Vagina (tissue), 2 donors: ENCODE measurements around the gene DOCK4. TPM values are rescaled to one million over a fixed set of nuclear protein-coding genes. Genes with fewer than 3 reads are reported as not detected.

Experiments
- DNase-seq, 2 donors: peaks; one replicate each; pipeline ENCODE4 v3.0.0-alpha.2; 2017; ENCODE audit errors: extremely low spot score in 2 of 2
- H3K27ac ChIP-seq: fragments of 200-600 bp; sonication (generic); one replicate; pipeline ENCODE4 v1.5.1; 2019
- H3K27me3 ChIP-seq: fragments of 200-600 bp; sonication (generic); one replicate; pipeline ENCODE4 v1.5.1; 2019
- H3K36me3 ChIP-seq, 2 donors: fragments of 200-600 bp; sonication (generic); one replicate each; pipeline ENCODE4 v1.5.1; 2017 to 2019
- H3K4me1 ChIP-seq: fragments of 200-600 bp; sonication (generic); one replicate; pipeline ENCODE4 v1.5.1; 2019
- H3K4me3 ChIP-seq, 2 donors: fragments of 200-600 bp; sonication (generic); 1 replicate in 1 of 2; 2 replicates in 1 of 2; pipeline ENCODE4 v1.5.1; 2016 to 2019
- H3K9me3 ChIP-seq: fragments of 200-600 bp; sonication (generic); one replicate; pipeline ENCODE4 v1.5.1; 2019
- POLR2A ChIP-seq, 2 donors: fragments of 450-650 bp; IDR thresholded peaks; one replicate each; pipeline ENCODE4 v1.6.1; 2017; ENCODE audit warnings: antibody characterized with exemption in 2 of 2, mild to moderate bottlenecking in 2 of 2, moderate library complexity in 2 of 2
- POLR2AphosphoS5 ChIP-seq, 2 donors: sonication (generic); formaldehyde crosslinking; IDR thresholded peaks; one replicate each; pipeline ENCODE4 v1.9.0; 2017; ENCODE audit warnings: antibody characterized with exemption in 2 of 2, mild to moderate bottlenecking in 2 of 2, low read depth in 1 of 2; ENCODE audit not compliant: insufficient read depth in 1 of 2
- intact Hi-C: fragments of 100-400 bp; cut with DNase I; formaldehyde crosslinking; loops from one replicate; pipeline ENCODE4 v1.15.1; 2023
- total RNA-seq: library from RNA; depleted of rRNA; stranded (reverse); fragments of >200 nt; gene quantifications from one replicate; pipeline ENCODE4 v1.2.3, GENCODE V29; 2016
- TF ChIP-seq, protein P1 (sequence below), 3 experiments: fragments of 450-650 bp in 2 of 3; fragments of 200-600 bp in 1 of 3; sonication (generic) in 1 of 3; IDR thresholded peaks; one replicate each; pipeline ENCODE4 v1.5.1; 2017 to 2019; ENCODE audit warnings: antibody characterized with exemption in 3 of 3, mild to moderate bottlenecking in 2 of 3, moderate library complexity in 2 of 3

Gene DOCK4
- total RNA-seq, 1 donor from 2014 or later, result 40.3 TPM

- H3K4me1 ChIP-seq, result no peaks in the 10 kb centered on the region
- no peak overlapping the region for H3K27ac ChIP-seq
- no peaks in the 10 kb centered on the region for H3K9me3 ChIP-seq
- TF ChIP-seq, protein P1, sequence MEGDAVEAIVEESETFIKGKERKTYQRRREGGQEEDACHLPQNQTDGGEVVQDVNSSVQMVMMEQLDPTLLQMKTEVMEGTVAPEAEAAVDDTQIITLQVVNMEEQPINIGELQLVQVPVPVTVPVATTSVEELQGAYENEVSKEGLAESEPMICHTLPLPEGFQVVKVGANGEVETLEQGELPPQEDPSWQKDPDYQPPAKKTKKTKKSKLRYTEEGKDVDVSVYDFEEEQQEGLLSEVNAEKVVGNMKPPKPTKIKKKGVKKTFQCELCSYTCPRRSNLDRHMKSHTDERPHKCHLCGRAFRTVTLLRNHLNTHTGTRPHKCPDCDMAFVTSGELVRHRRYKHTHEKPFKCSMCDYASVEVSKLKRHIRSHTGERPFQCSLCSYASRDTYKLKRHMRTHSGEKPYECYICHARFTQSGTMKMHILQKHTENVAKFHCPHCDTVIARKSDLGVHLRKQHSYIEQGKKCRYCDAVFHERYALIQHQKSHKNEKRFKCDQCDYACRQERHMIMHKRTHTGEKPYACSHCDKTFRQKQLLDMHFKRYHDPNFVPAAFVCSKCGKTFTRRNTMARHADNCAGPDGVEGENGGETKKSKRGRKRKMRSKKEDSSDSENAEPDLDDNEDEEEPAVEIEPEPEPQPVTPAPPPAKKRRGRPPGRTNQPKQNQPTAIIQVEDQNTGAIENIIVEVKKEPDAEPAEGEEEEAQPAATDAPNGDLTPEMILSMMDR (IDR thresholded peaks at IDR 0.05), result no peak
- no peak for TF ChIP-seq POLR2AphosphoS5 (IDR thresholded peaks at IDR 0.05; ENCODE audit: insufficient read depth in 1 of 2, low read depth in 1 of 2)
- TF ChIP-seq POLR2A (IDR thresholded peaks at IDR 0.05), result no peak
- no peak for DNase-seq
- H3K4me3 ChIP-seq, result no peak overlapping the region
- H3K27me3 ChIP-seq, result no peaks in the 10 kb centered on the region
- intact Hi-C loops, result no loop called here
- H3K36me3 ChIP-seq, result no peaks in the 10 kb centered on the region
These were observed 495.3 kb downstream of the DOCK4 start for GRCh38 chr7:111710839-111711380.

DNA sequence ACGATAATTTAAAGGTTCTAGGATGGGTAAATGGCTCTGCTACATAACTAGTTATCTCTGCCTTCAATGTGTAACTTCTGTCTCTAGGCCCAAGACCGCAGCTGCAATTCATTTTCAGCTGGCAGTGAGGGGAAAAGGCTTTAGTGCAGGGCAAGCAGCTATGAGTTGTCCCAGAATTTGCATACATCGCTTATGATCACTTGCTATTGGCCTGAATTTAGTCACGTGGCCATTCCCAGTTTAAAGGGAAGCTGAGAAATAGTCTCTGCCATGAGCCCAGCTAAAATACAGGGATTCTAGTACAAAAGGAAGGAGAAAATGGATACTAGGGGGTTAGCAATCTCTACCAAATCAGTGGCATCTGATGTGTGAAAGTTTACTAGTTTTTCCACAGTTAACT lies 498.1 kb downstream of the DOCK4 start:
- H3K36me3 ChIP-seq, result no peaks in the 10 kb centered on the region
- intact Hi-C loops, result no loop called here

DNA sequence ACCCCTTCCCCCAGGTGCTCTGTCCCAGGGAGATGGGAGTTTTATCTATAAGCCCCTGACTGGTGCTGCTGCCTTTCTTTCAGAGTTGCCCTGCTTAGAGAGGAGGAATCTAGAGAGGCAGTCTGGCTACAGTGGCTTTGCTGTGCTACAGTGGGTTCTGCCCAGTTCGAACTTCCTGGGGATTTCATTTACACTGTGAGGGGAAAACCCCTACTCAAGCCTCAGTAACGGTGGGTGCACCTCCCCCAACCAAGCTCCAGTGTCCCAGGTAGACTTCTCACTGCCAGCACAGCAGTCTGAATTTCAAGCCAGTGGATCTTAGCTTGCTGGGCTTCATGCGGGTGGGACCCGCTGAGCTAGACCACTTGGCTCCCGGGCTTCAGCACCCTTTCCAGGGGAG lies 500.4 kb downstream of the DOCK4 start:
- no peaks in the 10 kb centered on the region for H3K27me3 ChIP-seq
- DNase-seq, result no peak
- H3K9me3 ChIP-seq, result no peaks in the 10 kb centered on the region
- H3K4me3 ChIP-seq, result no peak overlapping the region
- no peaks in the 10 kb centered on the region for H3K4me1 ChIP-seq
- no peaks in the 10 kb centered on the region for H3K36me3 ChIP-seq
- H3K27ac ChIP-seq, result no peak overlapping the region
- intact Hi-C loops, result no loop called here
- TF ChIP-seq, protein P1 (IDR thresholded peaks at IDR 0.05), result no peak
- no peak for TF ChIP-seq POLR2AphosphoS5 (IDR thresholded peaks at IDR 0.05; ENCODE audit: insufficient read depth in 1 of 2, low read depth in 1 of 2)
- no peak for TF ChIP-seq POLR2A (IDR thresholded peaks at IDR 0.05)

More for the DNA sequence above, 498.1 kb downstream of the DOCK4 start:
- Histone ChIP-seq H3K4me1 (no peaks in the 10 kb centered on the region), H3K27me3 (no peaks in the 10 kb centered on the region), H3K4me3 (no peak overlapping the region), H3K9me3 (no peaks in the 10 kb centered on the region), H3K27ac (no peak overlapping the region)
- no peak for DNase-seq
- TF ChIP-seq, protein P1 (IDR thresholded peaks at IDR 0.05), result no peak
- TF ChIP-seq POLR2AphosphoS5 (IDR thresholded peaks at IDR 0.05; ENCODE audit: insufficient read depth in 1 of 2, low read depth in 1 of 2), result no peak
- TF ChIP-seq POLR2A (IDR thresholded peaks at IDR 0.05), result no peak

GRCh38 chr7:111697771-111698170 lies 508.4 kb downstream of the DOCK4 start:
- Histone ChIP-seq H3K36me3 (no peaks in the 10 kb centered on the region), H3K9me3 (no peaks in the 10 kb centered on the region), H3K4me3 (no peak overlapping the region), H3K27me3 (no peaks in the 10 kb centered on the region), H3K27ac (no peak overlapping the region), H3K4me1 (no peaks in the 10 kb centered on the region)
- intact Hi-C loops, result no loop called here
- DNase-seq, result no peak
- no peak for TF ChIP-seq POLR2AphosphoS5 (IDR thresholded peaks at IDR 0.05; ENCODE audit: insufficient read depth in 1 of 2, low read depth in 1 of 2)
- TF ChIP-seq, protein P1 (IDR thresholded peaks at IDR 0.05), result no peak
- no peak for TF ChIP-seq POLR2A (IDR thresholded peaks at IDR 0.05)

- Histone ChIP-seq H3K27ac (no peak overlapping the region), H3K27me3 (no peaks in the 10 kb centered on the region), H3K36me3 (no peaks in the 10 kb centered on the region), H3K4me3 (no peak overlapping the region), H3K9me3 (no peaks in the 10 kb centered on the region), H3K4me1 (no peaks in the 10 kb centered on the region)
- DNase-seq, result no peak
- intact Hi-C loops, result no loop called here
- no peak for TF ChIP-seq POLR2AphosphoS5 (IDR thresholded peaks at IDR 0.05; ENCODE audit: insufficient read depth in 1 of 2, low read depth in 1 of 2)
- no peak for TF ChIP-seq POLR2A (IDR thresholded peaks at IDR 0.05)
These were observed 511.8 kb downstream of the DOCK4 start for GRCh38 chr7:111694376-111694775.
